HL-60/S4 treated with retinoic acid at 250 ng/mL for 4 days and 3 days (cell line): ENCODE measurements around the gene CEP70.
"Not testable (repeated sequence)": the region's sequence is repeated elsewhere in the genome, so short reads cannot be mapped to it uniquely, and the experiment has no call there.

Experiments used
- in situ Hi-C: fragments of 300-500 bp; cut with MboI; formaldehyde crosslinking; loops from 2 replicates; pipeline ENCODE4 v1.7.0; 2022; ENCODE audit warnings: low sequenced_read_pairs

The CEP70 gene

GRCh38 chr3:138593488-138594149, 441 bp downstream of the CEP70 start:
- in situ Hi-C loops, result loop anchor here (10.0 kb wide), 1 partner anchor 331 kb away; no protein-coding TSS in a partner anchor

- in situ Hi-C loops, result loop anchor here (10.0 kb wide), 1 partner anchor 333 kb away; no protein-coding TSS in a partner anchor
Observed at GRCh38 chr3:138591392-138591791, 2.7 kb downstream of the CEP70 start.

GRCh38 chr3:138588445-138588844, 5.6 kb downstream of the CEP70 start:
- in situ Hi-C loops, result no loop called here

- in situ Hi-C loops, result no loop called here
Observed at GRCh38 chr3:138587374-138587773, 6.7 kb downstream of the CEP70 start.

- in situ Hi-C loops, result no loop called here
Observed at GRCh38 chr3:138578961-138579574, 15.0 kb downstream of the CEP70 start.

- in situ Hi-C loops, result no loop called here
Observed at GRCh38 chr3:138578141-138578540, 15.9 kb downstream of the CEP70 start.

- in situ Hi-C loops, result no loop called here
Observed at GRCh38 chr3:138573138-138573537, 20.9 kb downstream of the CEP70 start.

GRCh38 chr3:138569624-138570023, 24.4 kb downstream of the CEP70 start:
- in situ Hi-C loops, result not testable (repeated sequence)

GRCh38 chr3:138569090-138569489, 25.0 kb downstream of the CEP70 start:
- in situ Hi-C loops, result no loop called here

GRCh38 chr3:138567403-138567802, 26.7 kb downstream of the CEP70 start:
- in situ Hi-C loops, result no loop called here

- in situ Hi-C loops, result not testable (repeated sequence)
Observed at GRCh38 chr3:138566293-138566692, 27.8 kb downstream of the CEP70 start.

GRCh38 chr3:138562902-138563301, 31.2 kb downstream of the CEP70 start:
- in situ Hi-C loops, result not testable (repeated sequence)

GRCh38 chr3:138560501-138560900, 33.6 kb downstream of the CEP70 start:
- in situ Hi-C loops, result no loop called here

GRCh38 chr3:138559134-138559533, 34.9 kb downstream of the CEP70 start:
- in situ Hi-C loops, result no loop called here

- in situ Hi-C loops, result not testable (repeated sequence)
Observed at GRCh38 chr3:138554775-138555174, 39.3 kb downstream of the CEP70 start.

GRCh38 chr3:138550958-138551357, 43.1 kb downstream of the CEP70 start:
- in situ Hi-C loops, result not testable (repeated sequence)

- in situ Hi-C loops, result no loop called here
Observed at GRCh38 chr3:138549179-138549977, 44.7 kb downstream of the CEP70 start.

- in situ Hi-C loops, result no loop called here
Observed at GRCh38 chr3:138547342-138547975, 46.6 kb downstream of the CEP70 start.

GRCh38 chr3:138544546-138544945, 49.5 kb downstream of the CEP70 start:
- in situ Hi-C loops, result no loop called here

- in situ Hi-C loops, result no loop called here
Observed at GRCh38 chr3:138542977-138543376, 51.1 kb downstream of the CEP70 start.

- in situ Hi-C loops, result no loop called here
Observed at GRCh38 chr3:138539352-138539751, 54.7 kb downstream of the CEP70 start.
